ENCODE measurements around the gene C14orf132.

- TF ChIP-seq EZH2 (IDR thresholded peaks at IDR 0.05; ENCODE audit: borderline replicate concordance, insufficient read depth, low read depth, low read length, poor library complexity, severe bottlenecking), result no peak
- TF ChIP-seq, protein P1, sequence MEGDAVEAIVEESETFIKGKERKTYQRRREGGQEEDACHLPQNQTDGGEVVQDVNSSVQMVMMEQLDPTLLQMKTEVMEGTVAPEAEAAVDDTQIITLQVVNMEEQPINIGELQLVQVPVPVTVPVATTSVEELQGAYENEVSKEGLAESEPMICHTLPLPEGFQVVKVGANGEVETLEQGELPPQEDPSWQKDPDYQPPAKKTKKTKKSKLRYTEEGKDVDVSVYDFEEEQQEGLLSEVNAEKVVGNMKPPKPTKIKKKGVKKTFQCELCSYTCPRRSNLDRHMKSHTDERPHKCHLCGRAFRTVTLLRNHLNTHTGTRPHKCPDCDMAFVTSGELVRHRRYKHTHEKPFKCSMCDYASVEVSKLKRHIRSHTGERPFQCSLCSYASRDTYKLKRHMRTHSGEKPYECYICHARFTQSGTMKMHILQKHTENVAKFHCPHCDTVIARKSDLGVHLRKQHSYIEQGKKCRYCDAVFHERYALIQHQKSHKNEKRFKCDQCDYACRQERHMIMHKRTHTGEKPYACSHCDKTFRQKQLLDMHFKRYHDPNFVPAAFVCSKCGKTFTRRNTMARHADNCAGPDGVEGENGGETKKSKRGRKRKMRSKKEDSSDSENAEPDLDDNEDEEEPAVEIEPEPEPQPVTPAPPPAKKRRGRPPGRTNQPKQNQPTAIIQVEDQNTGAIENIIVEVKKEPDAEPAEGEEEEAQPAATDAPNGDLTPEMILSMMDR (IDR thresholded peaks at IDR 0.05), result no peak
Observed at GRCh38 chr14:96118391-96118790, 79.2 kb downstream of the C14orf132 start.

Measured in B cell (primary cell).